HG03565 (cell line): Measurements from ENCODE around the gene C14orf180.
"Not testable (repeated sequence)": the region's sequence is repeated elsewhere in the genome, so short reads cannot be mapped to it uniquely, and the experiment has no call there.

ENCODE experiments used
- ATAC-seq: cut with Tn5 transposase; IDR thresholded peaks from one replicate; pipeline ENCODE4 v1.9.1; 2021; ENCODE audit warnings: mild to moderate bottlenecking, moderate library complexity; ENCODE audit not compliant: unreplicated experiment

The C14orf180 gene

DNA sequence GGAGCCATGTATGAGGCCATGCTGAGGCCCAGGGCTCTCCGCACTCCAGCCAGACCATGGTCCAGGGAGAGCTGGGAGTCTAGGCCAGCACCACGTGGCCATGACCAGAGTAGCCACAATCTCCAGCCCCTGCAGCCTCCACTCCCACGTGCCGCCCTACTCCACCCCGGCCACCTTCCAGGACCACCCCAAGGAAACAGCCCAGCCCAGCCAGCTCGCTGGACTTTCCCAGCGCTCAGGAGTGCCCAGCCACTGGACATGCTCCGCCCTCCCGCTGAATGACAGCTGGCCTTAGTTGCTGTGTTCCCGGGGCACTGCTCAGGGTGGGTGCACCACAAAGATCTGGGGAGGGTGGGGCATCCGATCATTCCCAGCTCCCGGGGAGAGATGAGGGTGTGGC is 2.1 kb upstream of the C14orf180 start:
- no peak for ATAC-seq

DNA sequence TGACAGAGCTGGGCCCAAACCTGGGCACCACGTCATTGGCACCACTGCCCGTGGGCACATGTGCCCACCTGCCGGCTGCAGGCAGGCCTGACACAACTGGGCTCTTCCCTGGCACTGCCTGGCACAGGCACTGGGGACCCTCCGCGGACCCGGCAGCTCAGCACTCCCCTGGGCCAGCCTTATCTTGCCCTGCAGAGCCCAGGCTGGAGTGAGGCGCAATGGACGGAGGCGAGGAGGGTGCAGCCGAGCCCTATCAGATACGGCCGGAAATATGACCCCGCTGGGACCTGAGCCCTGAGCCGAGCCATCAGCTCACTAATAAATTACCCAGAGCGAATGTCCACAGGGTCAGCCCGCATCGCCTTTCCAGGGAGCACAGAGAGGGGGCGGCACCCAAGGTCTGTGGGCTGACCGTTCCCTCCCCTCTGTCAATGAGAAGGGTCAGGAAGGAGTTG is 1.7 kb upstream of the C14orf180 start:
- no peak for ATAC-seq

DNA sequence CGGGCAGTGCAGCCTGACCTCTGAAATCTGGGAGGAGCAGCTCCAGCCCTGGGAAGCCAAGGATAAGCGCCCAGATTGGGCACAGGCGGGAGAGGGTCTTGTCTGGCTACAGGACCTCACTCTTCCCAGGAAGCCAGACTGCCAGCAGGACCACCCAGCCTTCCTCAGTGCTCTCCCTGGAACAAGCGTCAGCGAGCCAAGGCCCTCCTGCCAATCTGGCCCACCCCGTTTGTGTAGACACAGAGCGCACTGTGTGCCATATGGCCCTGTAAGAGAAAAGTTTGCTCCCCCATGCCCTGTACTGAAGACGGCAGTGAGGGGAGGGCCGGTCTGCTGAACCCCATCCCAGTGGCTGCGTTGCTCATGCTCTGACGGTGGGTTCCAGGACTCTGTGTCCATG is 1.2 kb upstream of the C14orf180 start:
- ATAC-seq, result no peak

DNA sequence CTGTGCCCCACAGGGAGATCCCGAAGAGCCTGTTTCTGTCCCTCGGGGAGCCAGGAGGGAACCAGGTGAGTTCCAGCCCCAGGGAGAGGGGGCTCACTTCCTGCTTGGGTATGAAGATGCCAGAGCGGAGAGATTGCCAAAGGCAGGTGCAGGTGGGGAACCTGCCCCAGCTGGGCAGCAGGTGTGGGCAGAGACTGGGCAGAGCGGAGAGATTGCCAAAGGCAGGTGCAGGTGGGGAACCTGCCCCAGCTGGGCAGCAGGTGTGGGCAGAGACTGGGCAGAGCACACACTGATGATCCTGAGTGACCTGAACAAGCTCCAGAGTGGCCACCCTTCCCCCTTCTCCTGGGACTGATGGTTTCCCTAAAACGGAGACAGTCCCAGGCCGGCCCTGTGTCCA is 375 bp downstream of the C14orf180 start:
- not testable (repeated sequence) for ATAC-seq

DNA sequence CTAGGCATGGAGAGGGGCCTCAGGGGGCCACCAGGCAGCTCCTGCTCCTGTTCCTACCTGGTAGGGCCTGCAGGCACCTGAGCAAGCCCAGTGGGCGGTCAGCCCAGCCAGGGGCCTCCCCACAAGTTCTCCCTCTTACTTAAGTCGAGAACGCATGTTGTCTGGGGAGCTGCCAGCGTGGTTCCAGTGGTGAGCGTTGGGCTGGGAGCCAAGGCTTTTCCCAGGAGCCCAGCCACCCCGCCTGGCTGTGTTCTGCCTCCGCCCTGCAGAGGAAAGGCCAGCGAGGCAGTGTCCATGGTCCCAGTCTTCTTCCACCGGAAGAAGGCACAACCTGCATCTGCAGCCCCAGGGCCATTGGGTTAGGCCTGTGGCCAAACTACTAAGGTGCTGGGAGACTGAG is 1.4 kb downstream of the C14orf180 start:
- ATAC-seq, result no peak

DNA sequence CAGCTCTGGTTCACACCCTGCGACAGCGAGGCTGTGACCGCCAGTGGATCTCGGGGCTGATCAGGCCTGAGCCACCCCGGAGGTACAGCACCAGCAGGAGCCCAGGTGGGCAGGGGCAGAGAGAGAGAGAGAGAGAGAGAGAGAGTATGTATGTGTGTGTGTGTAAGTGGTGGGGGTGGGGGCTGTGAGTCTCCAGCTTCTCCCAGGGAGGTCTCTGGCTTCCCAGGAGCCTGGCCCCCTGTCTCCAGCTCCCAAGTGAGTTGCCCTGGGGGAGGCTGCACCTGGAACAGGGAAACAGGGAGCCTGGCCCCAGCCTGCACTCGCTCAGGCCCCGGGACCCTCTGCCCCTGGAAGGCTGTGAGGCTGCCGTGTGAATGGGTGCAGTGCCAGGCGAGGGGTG is 2.0 kb downstream of the C14orf180 start:
- no peak for ATAC-seq

DNA sequence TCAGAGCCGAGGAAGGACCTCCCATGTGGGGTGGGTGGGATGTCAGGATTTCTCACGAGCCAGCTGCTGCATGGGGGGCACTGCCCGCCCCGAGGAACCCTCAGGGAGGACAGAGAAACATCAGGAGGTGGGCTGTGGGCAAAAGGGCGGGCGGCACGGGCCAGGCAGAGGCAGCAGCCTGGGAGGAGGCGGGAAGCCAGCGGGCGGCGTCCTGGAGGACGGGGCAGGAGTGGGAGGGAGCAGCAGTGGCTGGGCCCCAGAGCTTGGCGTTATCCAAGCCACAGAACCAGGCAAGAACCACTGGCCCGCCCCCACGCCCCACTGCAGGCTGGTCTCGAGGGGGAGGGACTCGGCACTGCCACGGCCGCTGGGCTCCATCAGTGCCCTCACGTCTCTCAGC is 2.4 kb downstream of the C14orf180 start:
- no peak for ATAC-seq

DNA sequence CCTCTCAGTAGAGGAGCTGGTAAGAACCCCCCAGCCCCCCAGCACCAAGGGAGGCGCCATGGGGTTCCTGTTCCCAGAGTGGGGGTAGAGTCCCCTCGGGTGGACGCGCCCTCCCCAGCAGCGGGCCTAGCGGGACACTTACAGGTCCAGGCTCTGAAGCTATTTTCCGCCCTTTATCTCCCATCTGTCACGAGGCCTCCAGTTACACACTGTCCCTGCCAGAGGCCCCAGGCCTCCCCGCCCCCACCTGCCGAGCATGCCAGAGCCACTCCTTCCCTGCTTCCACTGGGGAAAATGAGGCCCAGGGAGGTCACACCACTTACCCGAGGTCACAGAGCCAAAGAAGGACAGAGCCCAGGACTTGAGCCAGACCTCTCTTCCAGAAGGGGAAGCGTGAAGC is 3.1 kb downstream of the C14orf180 start:
- ATAC-seq, result no peak

DNA sequence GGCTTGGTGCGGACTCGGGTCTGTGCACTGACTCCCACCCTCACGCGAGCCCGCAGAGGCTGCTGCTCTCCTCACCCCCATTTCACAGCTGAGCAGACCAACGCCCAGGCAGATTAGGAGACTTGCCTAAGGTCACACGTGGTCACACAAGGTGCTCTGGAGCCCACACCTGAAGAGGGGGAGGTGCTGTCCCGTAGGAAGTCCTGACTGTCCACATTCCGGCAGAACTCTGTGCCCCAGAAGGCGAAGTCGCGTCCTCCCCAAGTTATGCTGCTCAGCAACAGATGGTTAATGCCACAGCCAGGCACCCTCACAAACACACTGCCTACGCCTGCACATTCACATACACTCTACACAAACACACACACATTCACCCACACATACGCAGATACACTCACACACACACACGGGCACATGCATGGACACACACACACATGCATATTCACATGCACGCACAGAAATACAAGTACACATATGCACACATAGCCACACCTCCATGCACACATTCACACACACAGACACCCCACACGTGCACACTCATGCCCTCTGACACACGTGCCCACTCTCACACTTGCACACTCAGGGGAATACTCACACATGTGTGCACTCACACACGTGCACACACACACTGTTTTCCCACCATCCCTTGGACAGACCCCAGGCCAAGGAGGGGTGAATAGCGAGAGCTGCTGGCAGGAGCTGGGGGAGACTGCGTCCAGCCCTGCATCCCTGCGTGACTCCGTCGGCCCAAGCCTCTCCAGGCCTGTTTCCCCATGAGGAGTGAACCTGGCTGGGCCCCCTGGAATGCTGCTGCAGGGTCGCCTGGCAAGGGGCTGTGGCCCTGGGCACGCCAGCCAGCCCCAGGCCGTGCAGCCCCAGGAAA is 4.1 kb downstream of the C14orf180 start:
- ATAC-seq, result no peak

DNA sequence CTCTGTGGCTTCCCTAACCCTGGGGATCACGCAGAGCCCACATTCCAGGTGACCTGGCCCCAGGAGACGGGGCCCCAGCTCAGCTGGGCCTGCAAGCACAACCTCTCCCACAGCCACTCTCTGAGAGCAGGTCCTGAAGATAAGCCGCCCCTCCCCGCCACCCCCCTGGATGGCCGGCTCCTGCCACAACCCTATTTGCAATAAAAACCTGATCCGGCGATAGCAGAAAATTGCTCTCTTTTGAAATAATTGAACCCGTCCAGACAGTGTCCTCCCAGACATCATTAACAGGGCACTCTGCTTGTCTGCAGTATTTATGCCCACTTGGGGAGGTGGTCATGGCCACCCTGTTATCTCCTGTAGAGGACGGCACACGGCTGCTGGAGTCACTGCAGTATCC is 5.0 kb downstream of the C14orf180 start:
- ATAC-seq, result no peak

DNA sequence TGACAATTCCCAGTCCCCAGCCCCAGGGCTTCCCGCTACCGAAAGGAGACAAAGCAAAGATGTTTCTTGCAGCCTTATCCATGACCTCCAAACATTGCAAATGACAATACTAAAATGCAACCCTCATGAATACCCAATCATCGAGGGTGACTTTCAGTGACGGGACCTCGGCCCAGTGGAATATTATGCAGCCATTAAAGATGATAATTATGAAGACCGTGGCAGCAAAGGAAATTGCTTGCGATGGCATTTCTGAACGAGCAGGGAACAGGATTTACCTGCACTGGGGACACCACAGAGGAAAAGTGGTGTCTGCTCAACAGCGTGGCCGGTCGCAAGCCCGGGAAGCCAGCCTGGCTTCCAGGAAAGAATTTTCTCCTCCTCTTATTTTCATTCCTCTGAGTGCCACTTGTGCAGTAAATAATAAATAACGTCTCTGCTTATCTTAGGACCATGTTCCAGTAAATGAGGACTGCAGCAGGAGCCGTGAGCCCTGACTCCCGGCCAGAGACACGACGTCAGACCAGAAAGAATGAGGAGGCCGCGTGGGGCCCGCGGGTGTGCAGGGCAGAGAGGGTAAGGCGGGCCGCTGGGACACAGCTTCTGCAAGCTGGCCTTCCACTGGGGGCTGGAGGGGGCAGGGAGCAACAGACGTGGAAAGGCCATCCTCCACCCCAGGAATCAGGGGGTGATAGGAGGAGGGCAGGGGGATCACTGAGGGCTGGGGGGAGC is 6.6 kb downstream of the C14orf180 start:
- ATAC-seq, result no peak

DNA sequence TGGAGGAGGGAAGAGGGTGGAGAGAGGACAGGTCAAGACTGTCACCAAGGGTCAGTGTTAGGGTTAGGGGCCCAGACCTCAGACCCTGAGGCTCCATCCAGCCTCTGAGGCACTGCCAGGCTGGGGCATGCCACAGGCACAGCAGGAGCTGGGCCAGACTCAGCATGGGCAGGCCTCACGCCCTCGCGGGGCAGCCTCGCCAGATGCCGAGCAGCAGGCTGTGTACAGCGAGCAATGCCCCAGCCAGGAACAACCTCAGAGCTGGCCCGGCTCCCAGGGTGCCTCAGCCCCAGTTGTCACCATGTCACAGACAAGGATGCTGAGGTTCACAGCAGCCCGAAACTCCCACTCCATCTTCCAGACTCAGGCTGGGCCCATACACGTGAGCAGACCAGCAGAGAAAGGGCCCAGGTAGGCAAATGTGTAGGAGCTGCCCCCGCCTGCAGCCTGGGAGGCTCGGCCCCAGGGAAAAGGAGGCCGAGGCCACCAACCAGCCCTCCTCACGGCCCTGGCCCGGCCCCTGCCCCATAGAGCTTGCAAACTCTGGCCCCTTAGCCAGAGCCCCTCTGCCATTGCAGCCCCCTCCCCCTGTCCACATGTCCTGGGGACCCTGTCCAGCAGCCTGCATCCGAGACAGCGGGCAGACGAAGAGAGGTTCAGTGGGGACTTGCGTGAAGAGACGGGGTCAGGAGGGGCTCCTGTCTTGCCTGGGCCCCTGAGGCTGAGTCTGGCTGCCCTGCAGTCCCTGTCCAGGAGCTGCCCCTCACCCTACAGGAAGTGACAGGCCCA is 7.5 kb downstream of the C14orf180 start:
- ATAC-seq, result no peak

DNA sequence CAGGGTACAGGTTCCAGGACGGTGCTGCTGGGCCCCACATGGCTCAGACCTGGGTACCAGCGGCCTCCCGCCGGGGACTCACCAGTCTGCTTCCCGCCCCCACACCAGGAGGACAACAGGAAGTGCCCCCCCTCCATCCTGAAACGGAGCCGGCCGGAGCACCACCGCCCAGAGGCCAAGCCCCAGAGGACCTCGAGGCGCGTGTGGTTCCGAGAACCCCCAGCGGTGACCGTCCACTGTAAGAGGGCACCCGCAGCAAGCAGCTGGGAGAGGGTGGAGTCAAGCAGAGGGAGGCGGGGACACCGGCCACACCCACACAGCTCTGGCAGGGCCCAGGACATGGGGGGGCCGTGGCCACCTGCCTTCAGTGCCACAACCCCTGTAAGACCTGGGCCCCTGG is 8.1 kb downstream of the C14orf180 start:
- ATAC-seq, result no peak

DNA sequence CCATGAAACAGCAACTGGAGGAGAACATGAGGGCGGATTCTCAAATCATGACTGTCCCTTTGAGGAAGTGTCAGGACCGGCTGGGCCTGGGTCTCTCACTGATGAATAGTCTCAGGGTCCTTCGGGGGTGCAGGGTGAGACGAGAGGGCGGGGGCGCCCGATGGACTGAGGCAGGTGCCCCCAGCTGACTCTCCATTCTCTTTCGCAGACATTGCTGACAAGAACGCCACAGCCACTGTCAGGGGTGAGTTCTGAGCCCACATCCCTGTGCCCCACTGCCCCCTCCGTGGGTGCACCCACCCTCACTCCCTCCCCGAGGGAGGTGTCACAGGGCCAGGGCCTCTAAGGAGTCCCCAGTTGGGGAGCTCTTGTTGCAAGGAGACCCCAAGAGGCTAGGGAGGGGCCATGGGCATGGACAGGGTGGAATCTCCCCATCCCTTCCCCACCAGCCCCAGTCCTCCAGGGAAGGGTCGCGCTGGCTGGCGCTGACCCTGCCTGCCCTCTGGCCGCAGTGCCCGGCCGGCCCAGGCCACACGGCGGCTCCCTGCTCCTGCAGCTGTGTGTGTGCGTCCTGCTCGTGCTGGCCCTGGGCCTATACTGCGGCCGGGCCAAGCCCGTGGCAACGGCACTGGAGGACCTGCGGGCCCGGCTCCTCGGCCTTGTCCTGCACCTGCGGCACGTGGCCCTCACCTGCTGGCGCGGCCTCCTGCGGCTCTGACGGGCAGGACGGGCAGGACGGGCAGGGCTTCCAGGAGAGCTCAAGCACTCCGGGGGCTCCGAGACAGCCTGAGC is 8.7 kb downstream of the C14orf180 start:
- no peak for ATAC-seq

DNA sequence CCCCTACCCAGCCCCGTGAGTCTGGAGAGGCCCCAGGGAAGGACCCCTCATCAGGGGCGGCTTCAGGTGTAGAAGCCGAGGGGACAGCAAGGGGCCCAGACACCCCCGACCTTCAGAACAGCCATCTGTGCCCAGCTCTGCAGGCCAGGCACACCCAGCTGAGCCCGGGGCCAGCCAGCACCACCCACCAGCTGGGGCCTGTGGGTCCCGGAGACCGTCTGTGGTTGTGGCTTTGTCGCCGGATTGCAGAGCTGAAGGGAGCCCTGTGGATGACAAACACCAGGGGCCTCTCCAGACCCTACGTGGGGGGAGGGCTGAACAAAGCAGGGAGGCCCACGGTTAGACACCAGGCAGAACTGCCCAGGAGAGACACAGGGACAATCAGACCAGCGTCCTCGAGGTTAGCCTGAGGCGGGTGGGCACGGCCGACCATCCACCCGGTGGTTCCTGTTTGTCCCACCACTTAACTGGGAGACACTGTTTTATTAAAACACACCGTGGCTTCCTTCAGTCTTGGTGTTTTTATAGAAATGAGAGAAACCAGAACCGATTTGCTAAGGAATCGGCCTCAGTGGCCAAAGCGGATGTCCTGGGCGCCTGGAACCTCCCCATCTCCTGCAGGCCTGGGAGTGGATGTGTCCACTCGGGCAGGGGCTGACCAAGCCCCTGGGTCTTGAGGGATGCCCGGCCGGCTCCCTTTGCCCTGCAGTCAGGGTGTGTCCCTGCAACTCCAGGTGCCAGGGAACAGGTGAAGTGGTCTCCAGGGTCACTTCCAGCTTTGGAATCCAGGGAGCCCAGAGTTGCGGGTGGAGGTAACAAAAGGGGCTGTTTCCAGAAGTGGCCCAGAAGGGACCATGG is 10.0 kb downstream of the C14orf180 start:
- no peak for ATAC-seq

DNA sequence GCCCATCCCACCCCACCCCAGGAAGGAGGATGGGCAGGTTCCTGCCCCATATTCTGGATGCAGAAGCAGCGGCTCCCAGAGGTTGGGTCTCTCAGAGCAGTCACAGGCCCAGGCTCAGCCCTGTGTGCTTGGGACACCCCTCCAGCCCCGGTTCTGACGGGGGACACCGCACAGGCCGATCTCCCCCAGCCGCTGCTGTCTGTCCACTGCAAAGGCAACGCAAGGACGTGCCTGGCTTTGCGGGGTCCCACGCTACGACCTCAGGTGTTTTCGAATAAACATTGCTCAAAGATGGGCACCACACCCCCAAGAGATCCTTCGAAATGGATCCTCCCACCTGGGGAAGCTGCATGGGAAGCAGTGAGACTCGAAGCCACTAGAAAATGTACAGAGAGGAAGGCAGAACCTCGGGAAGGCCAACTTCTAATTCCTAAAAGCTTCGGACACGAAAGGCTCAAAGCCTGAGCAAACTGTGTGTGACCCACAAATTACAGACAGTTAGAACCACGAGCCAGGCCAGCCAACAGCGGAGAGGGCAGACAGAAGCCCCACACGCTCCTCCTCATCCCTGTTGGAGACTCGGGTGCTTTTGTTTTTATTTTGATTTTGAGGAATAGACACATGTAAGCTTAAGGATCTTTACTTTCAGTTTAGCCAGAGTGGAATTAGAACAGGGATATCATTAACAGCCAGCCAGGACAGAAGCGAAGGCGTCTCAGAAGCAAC is 10.8 kb downstream of the C14orf180 start:
- ATAC-seq, result no peak

DNA sequence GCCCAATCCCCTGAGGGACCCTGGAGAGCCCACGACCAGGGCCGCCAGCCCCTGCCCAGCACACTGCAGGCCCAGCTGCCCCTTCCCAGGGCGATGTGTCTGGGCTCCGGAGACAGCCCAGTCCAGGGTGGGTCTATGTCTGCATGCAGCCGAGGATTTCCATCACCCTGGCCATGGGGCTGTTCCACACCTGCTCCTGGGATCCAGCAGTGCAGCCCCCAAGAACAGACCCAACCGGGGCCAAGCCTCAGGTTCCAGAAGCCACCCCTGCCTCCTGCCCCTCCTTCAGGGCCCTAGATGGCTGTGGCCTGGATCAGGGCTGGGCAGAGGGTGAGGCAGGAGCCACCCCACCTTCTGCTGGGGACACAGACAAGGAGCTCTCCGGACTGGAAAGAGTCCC is 11.5 kb downstream of the C14orf180 start:
- no peak for ATAC-seq

DNA sequence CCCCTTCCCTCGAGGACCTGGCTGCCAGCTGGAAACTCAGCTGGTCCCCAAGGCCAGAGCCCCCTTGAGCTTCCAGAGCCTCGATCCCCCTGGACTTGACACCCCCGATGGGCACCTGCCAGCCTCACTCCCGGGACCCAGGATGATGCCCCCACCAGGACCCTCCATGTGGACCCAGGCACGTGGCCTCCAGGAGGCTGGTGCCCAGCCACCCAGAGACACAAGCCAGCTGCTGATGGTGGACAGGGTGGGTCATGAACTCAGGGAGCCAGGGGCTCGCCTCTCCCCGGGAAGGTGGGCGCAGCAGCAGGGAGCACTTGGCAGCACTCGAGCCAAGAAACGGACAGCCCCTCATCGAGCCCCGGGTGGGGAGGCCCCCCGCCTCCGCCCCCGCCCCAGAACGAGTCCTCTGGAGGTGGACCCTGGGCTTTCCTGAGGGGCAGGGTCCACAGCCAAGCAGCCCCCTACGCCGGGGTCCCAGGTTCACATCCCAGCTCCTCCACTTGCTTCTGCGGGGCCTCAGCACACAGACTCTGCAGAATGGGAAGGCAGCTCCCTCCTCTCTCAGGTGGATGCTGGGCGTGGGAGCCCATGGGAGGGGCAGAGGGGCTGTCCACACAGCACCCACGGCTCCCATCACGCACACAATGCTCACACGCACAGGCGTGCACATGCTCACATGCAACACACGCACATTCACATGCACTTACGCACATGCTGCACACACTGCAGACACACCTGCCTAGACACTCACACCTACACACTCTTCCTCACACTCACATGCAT is 12.1 kb downstream of the C14orf180 start:
- no peak for ATAC-seq
